ENCODE results near the gene ENPP3.
"Not testable (repeated sequence)": the region's sequence is repeated elsewhere in the genome, so short reads cannot be mapped to it uniquely, and the experiment has no call there.

The ENPP3 gene

GRCh38 chr6:131749023-131749422 is 111.9 kb downstream of the ENPP3 start:
- no peaks in the 10 kb centered on the region for H4K20me1 ChIP-seq (ENCODE audit: control insufficient read depth, insufficient read depth, low read depth, low read length)
- TF ChIP-seq EZH2phosphoT487 (IDR thresholded peaks at IDR 0.05; ENCODE audit: borderline replicate concordance, low read length) (no peak), CTCF (IDR thresholded peaks at IDR 0.05; ENCODE audit: low read depth, low read length, poor library complexity, severe bottlenecking) (no peak)
- no peaks in the 10 kb centered on the region for H3K79me2 ChIP-seq (ENCODE audit: control insufficient read depth, low read length)
- H3K27me3 ChIP-seq (ENCODE audit: control insufficient read depth, low read length): no peaks in the 10 kb centered on the region
- H3K4me2 ChIP-seq (ENCODE audit: low read length): no peak overlapping the region
- H3K27ac ChIP-seq (ENCODE audit: low read depth, low read length): no peak overlapping the region
- H3F3A ChIP-seq (ENCODE audit: control insufficient read depth, insufficient read depth): peaks cover 4% of the 10 kb centered on the region; the same call in 1 of the 2 replicates
- no peaks in the 10 kb centered on the region for H3K9me2 ChIP-seq (replicated peaks; ENCODE audit: control insufficient read depth, low read length)
- peaks cover 12% of the 10 kb centered on the region for H3K36me3 ChIP-seq (ENCODE audit: control insufficient read depth, low read length)
- no peaks in the 10 kb centered on the region for H3K9me3 ChIP-seq (ENCODE audit: control insufficient read depth, insufficient read depth, low read length)
- no peaks in the 10 kb centered on the region for H3K4me1 ChIP-seq (ENCODE audit: control insufficient read depth, low read length)
- no peak overlapping the region for H3K4me3 ChIP-seq (ENCODE audit: low read length)

GRCh38 chr6:131751012-131751715 is 114.1 kb downstream of the ENPP3 start:
- H3K79me2 ChIP-seq (ENCODE audit: control insufficient read depth, low read length); H3K27ac ChIP-seq (ENCODE audit: low read depth, low read length); H3K9me2 ChIP-seq (replicated peaks; ENCODE audit: control insufficient read depth, low read length); H3K9me3 ChIP-seq (ENCODE audit: control insufficient read depth, insufficient read depth, low read length); H3K27me3 ChIP-seq (ENCODE audit: control insufficient read depth, low read length); H4K20me1 ChIP-seq (ENCODE audit: control insufficient read depth, insufficient read depth, low read depth, low read length); H3K4me3 ChIP-seq (ENCODE audit: low read length); H3K4me2 ChIP-seq (ENCODE audit: low read length); H3F3A ChIP-seq (ENCODE audit: control insufficient read depth, insufficient read depth); H3K4me1 ChIP-seq (ENCODE audit: control insufficient read depth, low read length); H3K36me3 ChIP-seq (ENCODE audit: control insufficient read depth, low read length): not testable (repeated sequence)

- Histone ChIP-seq H3K9me2 (replicated peaks; ENCODE audit: control insufficient read depth, low read length) (no peaks in the 10 kb centered on the region), H4K20me1 (ENCODE audit: control insufficient read depth, insufficient read depth, low read depth, low read length) (no peaks in the 10 kb centered on the region), H3K27me3 (ENCODE audit: control insufficient read depth, low read length) (no peaks in the 10 kb centered on the region), H3F3A (ENCODE audit: control insufficient read depth, insufficient read depth) (no peaks in the 10 kb centered on the region), H3K4me1 (ENCODE audit: control insufficient read depth, low read length) (peaks cover 6% of the 10 kb centered on the region), H3K4me3 (ENCODE audit: low read length) (no peak overlapping the region), H3K4me2 (ENCODE audit: low read length) (no peak overlapping the region), H3K27ac (ENCODE audit: low read depth, low read length) (no peak overlapping the region), H3K36me3 (ENCODE audit: control insufficient read depth, low read length) (no peaks in the 10 kb centered on the region), H3K9me3 (ENCODE audit: control insufficient read depth, insufficient read depth, low read length) (no peaks in the 10 kb centered on the region), H3K79me2 (ENCODE audit: control insufficient read depth, low read length) (no peaks in the 10 kb centered on the region)
- no peak for TF ChIP-seq CTCF (IDR thresholded peaks at IDR 0.05; ENCODE audit: low read depth, low read length, poor library complexity, severe bottlenecking)
- no peak for TF ChIP-seq EZH2phosphoT487 (IDR thresholded peaks at IDR 0.05; ENCODE audit: borderline replicate concordance, low read length)
Measured at GRCh38 chr6:131754088-131754487, 117.0 kb downstream of the ENPP3 start.

- TF ChIP-seq EZH2phosphoT487 (IDR thresholded peaks at IDR 0.05; ENCODE audit: borderline replicate concordance, low read length) (no peak), CTCF (IDR thresholded peaks at IDR 0.05; ENCODE audit: low read depth, low read length, poor library complexity, severe bottlenecking) (no peak)
- Histone ChIP-seq H3K4me3 (ENCODE audit: low read length) (no peak overlapping the region), H3K9me2 (replicated peaks; ENCODE audit: control insufficient read depth, low read length) (no peaks in the 10 kb centered on the region), H3K36me3 (ENCODE audit: control insufficient read depth, low read length) (no peaks in the 10 kb centered on the region), H3K4me2 (ENCODE audit: low read length) (no peak overlapping the region), H3K9me3 (ENCODE audit: control insufficient read depth, insufficient read depth, low read length) (no peaks in the 10 kb centered on the region), H3K79me2 (ENCODE audit: control insufficient read depth, low read length) (no peaks in the 10 kb centered on the region), H4K20me1 (ENCODE audit: control insufficient read depth, insufficient read depth, low read depth, low read length) (no peaks in the 10 kb centered on the region), H3K27ac (ENCODE audit: low read depth, low read length) (no peak overlapping the region), H3K4me1 (ENCODE audit: control insufficient read depth, low read length) (peaks cover 6% of the 10 kb centered on the region), H3K27me3 (ENCODE audit: control insufficient read depth, low read length) (no peaks in the 10 kb centered on the region), H3F3A (ENCODE audit: control insufficient read depth, insufficient read depth) (no peaks in the 10 kb centered on the region)
Measured at GRCh38 chr6:131754715-131755567, 117.8 kb downstream of the ENPP3 start.
